Ascending aorta (tissue), 2 donors: ENCODE measurements around the gene GYPA. TPM values are rescaled to one million over a fixed set of nuclear protein-coding genes. Genes with fewer than 3 reads are reported as not detected.

ENCODE experiments used
- DNase-seq, 2 donors: peaks; one replicate each; pipeline ENCODE4 v3.0.0-alpha.2; 2019; ENCODE audit warnings: low spot score in 2 of 2
- H3K27ac ChIP-seq, 2 donors: fragments of 200-600 bp; sonication (generic); one replicate each; pipeline ENCODE4 v1.5.1; 2016 to 2017; ENCODE audit warnings: mild to moderate bottlenecking in 1 of 2
- H3K27me3 ChIP-seq: fragments of 200-600 bp; sonication (generic); one replicate; pipeline ENCODE4 v1.5.1; 2017
- H3K36me3 ChIP-seq, 2 donors: fragments of 200-600 bp; sonication (generic); one replicate each; pipeline ENCODE4 v1.5.1; 2016
- H3K4me1 ChIP-seq, 2 donors: fragments of 200-600 bp; sonication (generic); one replicate each; pipeline ENCODE4 v1.5.1; 2016 to 2017; ENCODE audit warnings: mild to moderate bottlenecking in 1 of 2
- H3K4me3 ChIP-seq, 2 donors: fragments of 200-600 bp; sonication (generic); one replicate each; pipeline ENCODE4 v1.5.1; 2016 to 2017; ENCODE audit warnings: mild to moderate bottlenecking in 1 of 2
- H3K9me3 ChIP-seq, 2 donors: fragments of 200-600 bp; sonication (generic); one replicate each; pipeline ENCODE4 v1.5.1; 2016
- CTCF ChIP-seq, 3 experiments: fragments of 200-600 bp in 2 of 3; fragments of 450-650 bp in 1 of 3; sonication (generic) in 2 of 3; IDR thresholded peaks; one replicate each; pipeline ENCODE4 v1.5.1; 2016 to 2019; ENCODE audit warnings: antibody characterized with exemption in 3 of 3, mild to moderate bottlenecking in 1 of 3, moderate library complexity in 1 of 3
- intact Hi-C: fragments of 100-400 bp; cut with DNase I; formaldehyde crosslinking; loops from one replicate; pipeline ENCODE4 v1.15.1; 2023
- total RNA-seq: library from RNA; depleted of rRNA; stranded (reverse); fragments of >200 nt; gene quantifications from one replicate; pipeline ENCODE4 v1.1.0, GENCODE V29; 2016

GYPA gene
- total RNA-seq, 1 donor from 2014 or later = not detected

- Histone ChIP-seq H3K9me3 (no peaks in the 10 kb centered on the region), H3K27me3 (no peaks in the 10 kb centered on the region), H3K4me1 (no peaks in the 10 kb centered on the region), H3K36me3 (no peaks in the 10 kb centered on the region), H3K4me3 (no peak overlapping the region), H3K27ac (no peak overlapping the region)
- no peak for DNase-seq
- intact Hi-C loops = loop anchor here (10.0 kb wide), 1 partner anchor 1436 kb away; the partner anchor contains the start of gene MMAA
- TF ChIP-seq CTCF (IDR thresholded peaks at IDR 0.05) = no peak
Measured at GRCh38 chr4:144179152-144179739, 38.7 kb upstream of the GYPA start.

DNA sequence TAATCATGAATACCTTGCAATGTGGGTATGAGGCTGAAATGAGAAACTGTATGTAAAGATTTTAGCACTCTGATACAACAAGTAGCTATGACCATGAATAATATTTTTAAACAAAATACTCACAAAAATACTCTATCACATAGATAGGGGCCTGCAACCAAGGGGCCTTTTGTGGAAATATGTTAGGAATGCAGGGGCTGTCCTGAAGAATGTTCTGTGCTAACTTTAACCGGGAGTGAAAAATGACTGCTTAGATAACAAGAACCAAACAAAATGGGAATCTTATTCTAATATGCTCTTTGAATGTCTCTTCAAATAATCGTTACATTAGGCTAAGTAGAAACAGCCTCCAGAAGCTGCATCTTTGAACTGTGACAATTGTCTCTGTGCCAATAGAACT is 37.9 kb upstream of the GYPA start:
- Histone ChIP-seq H3K9me3 (no peaks in the 10 kb centered on the region), H3K27ac (no peak overlapping the region), H3K36me3 (no peaks in the 10 kb centered on the region), H3K4me1 (no peaks in the 10 kb centered on the region), H3K4me3 (no peak overlapping the region), H3K27me3 (no peaks in the 10 kb centered on the region)
- no peak for TF ChIP-seq CTCF (IDR thresholded peaks at IDR 0.05)
- DNase-seq = no peak
- intact Hi-C loops = loop anchor here (10.0 kb wide), 1 partner anchor 1436 kb away; the partner anchor contains the start of gene MMAA

DNA sequence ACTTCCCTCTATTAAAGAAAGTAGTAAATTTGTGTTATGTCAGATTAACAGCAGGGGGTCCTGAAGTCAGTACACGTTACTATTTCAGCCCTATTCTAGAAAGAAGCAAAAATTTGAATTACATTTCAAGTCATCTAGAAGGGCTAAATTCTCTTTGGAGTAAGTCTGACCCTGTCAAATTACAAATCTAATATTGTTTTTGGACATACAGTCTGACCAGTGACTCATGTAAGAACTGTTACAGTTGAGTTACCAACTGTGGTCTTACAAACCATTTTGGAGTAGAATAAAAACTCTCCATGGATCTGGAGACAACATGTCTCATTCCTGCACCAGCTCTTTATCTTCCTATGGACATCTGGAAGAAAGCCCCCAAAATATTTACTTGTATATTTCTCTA is 36.0 kb upstream of the GYPA start:
- Histone ChIP-seq H3K36me3 (no peaks in the 10 kb centered on the region), H3K9me3 (no peaks in the 10 kb centered on the region), H3K27ac (no peak overlapping the region), H3K4me1 (no peaks in the 10 kb centered on the region), H3K27me3 (no peaks in the 10 kb centered on the region), H3K4me3 (no peak overlapping the region)
- intact Hi-C loops = loop anchor here (10.0 kb wide), 1 partner anchor 1438 kb away; the partner anchor contains the start of gene MMAA
- DNase-seq = no peak
- no peak for TF ChIP-seq CTCF (IDR thresholded peaks at IDR 0.05)

DNA sequence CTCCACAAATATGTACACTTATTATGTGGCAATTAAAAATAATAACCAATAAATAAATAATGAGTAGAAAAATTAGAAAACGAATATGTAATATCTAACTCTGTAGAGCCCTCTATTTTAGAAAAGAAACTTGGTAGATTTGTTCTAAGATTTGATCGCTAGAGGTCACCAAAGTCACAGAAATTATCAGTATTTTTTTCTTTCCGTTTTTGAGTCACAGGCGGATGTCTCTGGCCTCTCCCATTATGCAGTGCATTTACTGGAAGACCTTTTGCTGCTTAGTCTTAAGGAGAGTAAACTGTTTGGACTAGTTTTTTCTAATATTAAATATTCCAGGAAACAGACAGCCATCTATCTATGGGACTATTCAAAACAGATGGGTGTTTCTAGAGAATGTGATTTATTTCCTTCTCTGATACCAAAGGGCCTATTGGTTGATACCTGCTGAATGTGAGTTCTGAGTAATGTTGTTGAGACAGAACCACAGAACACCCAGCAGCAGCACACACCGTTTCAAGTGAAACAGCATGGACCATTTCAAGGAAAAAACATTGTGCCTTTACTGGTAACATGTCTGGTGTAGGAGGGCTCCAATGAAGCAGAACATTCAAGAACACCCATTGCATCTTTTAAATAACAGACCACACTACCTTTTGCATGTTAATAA is 34.0 kb upstream of the GYPA start:
- H3K4me3 ChIP-seq = no peak overlapping the region
- H3K27ac ChIP-seq = no peak overlapping the region
- intact Hi-C loops = loop anchor here (2.0 to 10.0 kb wide), 2 partner anchors 886 to 1440 kb away; partner anchors contain the start of gene MMAA
- H3K9me3 ChIP-seq = no peaks in the 10 kb centered on the region
- H3K4me1 ChIP-seq = no peaks in the 10 kb centered on the region
- TF ChIP-seq CTCF (IDR thresholded peaks at IDR 0.05) = peak; percentile 15 to 44 (median 19)
- no peaks in the 10 kb centered on the region for H3K36me3 ChIP-seq
- no peaks in the 10 kb centered on the region for H3K27me3 ChIP-seq
- no peak for DNase-seq

DNA sequence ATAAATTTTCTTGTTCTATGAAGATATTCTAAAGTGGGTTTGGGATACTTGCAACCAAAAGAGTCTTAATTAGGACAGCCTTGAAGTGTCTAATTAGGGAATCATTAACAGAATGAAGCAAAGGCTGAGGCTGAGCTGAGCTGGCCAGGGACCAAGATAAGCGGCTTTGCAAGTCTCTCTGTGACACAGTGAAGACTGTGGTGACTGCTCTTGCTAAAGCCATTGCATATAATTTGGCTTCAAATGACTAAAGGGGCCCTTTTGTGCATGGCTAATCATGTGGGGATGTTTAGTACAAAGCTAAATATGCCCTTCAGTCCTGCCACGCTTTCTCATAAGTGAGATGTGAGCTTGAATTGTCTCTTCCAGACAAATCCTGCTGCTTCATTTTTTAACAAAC is 31.2 kb upstream of the GYPA start:
- H3K27ac ChIP-seq = no peak overlapping the region
- DNase-seq = no peak
- no peaks in the 10 kb centered on the region for H3K36me3 ChIP-seq
- no peak for TF ChIP-seq CTCF (IDR thresholded peaks at IDR 0.05)
- intact Hi-C loops = loop anchor here (10.0 kb wide), 1 partner anchor 1443 kb away; the partner anchor contains the start of gene MMAA
- H3K4me3 ChIP-seq = no peak overlapping the region
- no peaks in the 10 kb centered on the region for H3K27me3 ChIP-seq
- H3K9me3 ChIP-seq = no peaks in the 10 kb centered on the region
- H3K4me1 ChIP-seq = no peaks in the 10 kb centered on the region
